GM12873 (cell line): Measurements from ENCODE around the gene GRAP2.

Source experiments
- CTCF ChIP-seq: IDR thresholded peaks from 2 replicates; pipeline ENCODE4 v1.5.1; 2012; ENCODE audit warnings: low read depth, mild to moderate bottlenecking, moderate library complexity, low read length, control low read depth; ENCODE audit not compliant: insufficient read depth; ENCODE audit errors: missing control alignments

The GRAP2 gene

GRCh38 chr22:39905687-39906086, 4.8 kb downstream of the GRAP2 start:
- no peak for TF ChIP-seq CTCF

- TF ChIP-seq CTCF = no peak
Observed at GRCh38 chr22:39906207-39906606, 5.3 kb downstream of the GRAP2 start.

GRCh38 chr22:39907047-39907446, 6.2 kb downstream of the GRAP2 start:
- TF ChIP-seq CTCF = no peak

DNA sequence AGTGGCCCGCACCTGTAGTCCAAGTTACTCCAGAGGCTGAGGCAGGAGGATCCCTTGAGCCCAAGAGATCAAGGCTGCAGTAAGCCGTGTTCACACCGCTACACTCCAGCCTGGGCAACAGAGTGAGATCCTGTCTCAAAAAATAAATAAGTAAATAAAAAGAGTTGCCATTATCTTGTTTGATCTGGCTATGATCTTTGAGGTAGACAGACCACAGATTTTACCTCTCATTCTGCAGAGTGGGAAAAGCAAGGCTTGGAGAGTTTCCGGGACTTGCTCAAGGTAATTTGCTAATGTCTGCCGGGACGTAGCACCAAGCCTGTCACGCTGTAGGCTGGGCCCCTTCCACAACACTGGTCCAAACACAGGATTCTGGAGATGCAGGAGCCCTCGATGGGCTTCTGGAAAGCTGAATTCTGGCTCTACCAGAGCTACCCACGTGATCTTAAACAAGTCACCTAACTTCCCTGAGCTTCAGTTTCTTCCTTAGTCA, 6.8 kb downstream of the GRAP2 start:
- TF ChIP-seq CTCF = no peak

DNA sequence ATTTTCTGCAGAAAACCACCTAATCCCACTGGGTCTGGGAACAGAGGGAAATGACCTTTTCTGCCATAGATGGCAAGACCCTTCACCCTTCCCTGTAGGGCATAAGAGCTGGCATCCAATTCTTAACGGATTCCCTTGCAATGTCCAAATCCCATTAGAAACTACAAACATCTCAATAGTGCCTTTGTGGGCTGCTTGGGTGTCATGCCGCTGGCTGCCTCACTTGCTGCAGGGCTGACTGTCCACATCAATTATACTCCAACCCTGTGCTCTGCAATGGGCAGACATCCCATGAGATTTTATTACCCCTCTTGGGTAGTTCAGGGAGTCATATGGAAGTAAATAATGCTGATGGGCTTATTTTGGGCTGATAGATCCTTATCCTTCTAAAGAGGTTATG, 7.3 kb downstream of the GRAP2 start:
- no peak for TF ChIP-seq CTCF

DNA sequence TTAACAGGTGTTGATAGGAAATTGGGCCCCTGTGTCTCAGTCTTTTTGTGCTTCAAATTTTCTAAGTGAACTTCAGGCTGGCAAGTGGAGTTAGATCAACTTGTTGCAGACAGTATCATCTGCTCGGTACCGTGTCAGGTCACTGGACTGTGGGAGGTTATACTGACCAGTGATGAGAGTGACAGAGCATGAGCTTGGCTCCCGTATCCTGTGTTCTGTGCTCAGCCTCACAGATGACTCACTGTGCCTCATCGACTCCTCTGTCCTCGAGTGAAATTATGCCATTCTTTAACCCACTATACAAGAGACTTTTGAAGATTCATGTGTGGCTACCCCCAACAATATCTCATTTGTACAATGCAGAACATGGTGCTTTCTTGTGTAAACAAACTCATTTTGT, 7.9 kb downstream of the GRAP2 start:
- no peak for TF ChIP-seq CTCF

GRCh38 chr22:39910876-39911613, 10.2 kb downstream of the GRAP2 start:
- TF ChIP-seq CTCF = no peak
